CD4-positive, alpha-beta T cell (primary cell): ENCODE measurements around the gene CHKB. TPM values are rescaled to one million over a fixed set of nuclear protein-coding genes. Genes with fewer than 3 reads are reported as not detected.
"Not testable (repeated sequence)": the region's sequence is repeated elsewhere in the genome, so short reads cannot be mapped to it uniquely, and the experiment has no call there.

ENCODE experiments used
- ATAC-seq: fragments of 200-7000 bp; cut with Tn5 transposase; one replicate; pipeline ENCODE4 v1.10.0; 2022; ENCODE audit warnings: mild to moderate bottlenecking; ENCODE audit not compliant: poor library complexity
- CTCF ChIA-PET: fragments of 350-600 bp; sonication (Branson Sonifier 250); formaldehyde crosslinking; loops from one replicate; lab custom pipeline; 2021; ENCODE audit warnings: antibody characterized with exemption, inconsistent platforms; lab: Charles Lee
- POLR2A ChIA-PET: fragments of 350-600 bp; sonication (Branson Sonifier 250); formaldehyde crosslinking; loops from one replicate; lab custom pipeline; 2021; ENCODE audit warnings: antibody characterized with exemption, inconsistent platforms; lab: Charles Lee
- DNase-seq, 14 experiments: peaks; one replicate each; pipeline ENCODE4 v3.0.0-alpha.2; 2013 to 2020; ENCODE audit warnings: mixed read lengths in 2 of 14
- H3K27ac ChIP-seq, 2 donors: one replicate each; pipeline versions ENCODE4 v1.5.1 to v1.7.0; 2013; ENCODE audit warnings: low read length in 2 of 2, low read depth in 1 of 2, mild to moderate bottlenecking in 1 of 2
- H3K27me3 ChIP-seq, 2 experiments: 1 replicate in 1 of 2; 2 replicates in 1 of 2; pipeline versions ENCODE4 v1.6.1 to v1.7.0; 2013; ENCODE audit warnings: low read length in 2 of 2, control low read depth in 1 of 2, mild to moderate bottlenecking in 1 of 2, moderate library complexity in 1 of 2; ENCODE audit not compliant: insufficient read depth in 2 of 2, control insufficient read depth in 1 of 2
- H3K36me3 ChIP-seq: one replicate; pipeline ENCODE4 v1.6.1; 2013; ENCODE audit warnings: low read length, control low read depth; ENCODE audit not compliant: insufficient read depth
- H3K4me1 ChIP-seq: one replicate; pipeline ENCODE4 v1.6.1; 2013; ENCODE audit warnings: low read length, control low read depth; ENCODE audit not compliant: insufficient read depth
- H3K4me3 ChIP-seq: one replicate; pipeline ENCODE4 v1.5.1; 2013; ENCODE audit warnings: mild to moderate bottlenecking, low read length, moderate library complexity
- H3K9me3 ChIP-seq, 2 experiments: 1 replicate in 1 of 2; 2 replicates in 1 of 2; pipeline versions ENCODE4 v1.6.1 to v1.7.0; 2013; ENCODE audit warnings: low read length in 2 of 2, mild to moderate bottlenecking in 2 of 2, control low read depth in 1 of 2, moderate library complexity in 1 of 2; ENCODE audit not compliant: control insufficient read depth in 1 of 2, insufficient read depth in 1 of 2
- H3K27ac Mint-ChIP-seq: one replicate; pipeline ENCODE4 v1.8.0; 2020; ENCODE audit warnings: mixed read lengths
- H3K27me3 Mint-ChIP-seq: one replicate; pipeline ENCODE4 v1.8.0; 2021; ENCODE audit warnings: mixed read lengths
- H3K36me3 Mint-ChIP-seq: one replicate; pipeline ENCODE4 v1.8.0; 2021; ENCODE audit warnings: low read depth, mixed read lengths
- H3K4me1 Mint-ChIP-seq: one replicate; pipeline ENCODE4 v1.8.0; 2021; ENCODE audit warnings: low read depth, mixed read lengths
- H3K4me3 Mint-ChIP-seq: one replicate; pipeline ENCODE4 v1.8.0; 2020; ENCODE audit warnings: mild to moderate bottlenecking, mixed read lengths
- H3K9me3 Mint-ChIP-seq: one replicate; pipeline ENCODE4 v1.8.0; 2020; ENCODE audit warnings: mixed read lengths
- CTCF ChIP-seq: fragments of 200-600 bp; IDR thresholded peaks from one replicate; pipeline ENCODE4 v1.8.0; 2022; ENCODE audit warnings: antibody characterized with exemption, mild to moderate bottlenecking
- intact Hi-C, 2 experiments: fragments of 100-400 bp; cut with DNase I in 1 of 2; cut with micrococcal nuclease in 1 of 2; formaldehyde crosslinking; loops; one replicate each; pipeline versions ENCODE4 v1.15.1 to v1.9.0; 2023 to 2025; cut with DNase I, micrococcal nuclease
- total RNA-seq, 174 experiments: library from RNA in 2 of 174; stranded (reverse) in 2 of 174; gene quantifications; one replicate each; pipeline ENCODE4 v1.2.3 and lab custom pipeline; 2021 to 2026

The CHKB gene
- total RNA-seq, 2 experiments from 2014 or later: 152 to 156 TPM

GRCh38 chr22:50608996-50609395 lies 26.3 kb upstream of the CHKB start:
- H3K4me1 Mint-ChIP-seq: no peaks in the 10 kb centered on the region
- H3K36me3 ChIP-seq: no peaks in the 10 kb centered on the region
- ATAC-seq (no peak), DNase-seq (peak in 1 of 14 experiments; percentile 5)
- no peaks in the 10 kb centered on the region for H3K9me3 Mint-ChIP-seq
- H3K36me3 Mint-ChIP-seq: no peaks in the 10 kb centered on the region
- peaks cover 42% of the 10 kb centered on the region for H3K27me3 Mint-ChIP-seq
- peaks cover 19 to 29% of the 10 kb centered on the region in 2 experiments for H3K27me3 ChIP-seq
- H3K4me3 Mint-ChIP-seq: no peak overlapping the region
- peaks cover 4% of the 10 kb centered on the region for H3K4me1 ChIP-seq
- no peak overlapping the region for H3K27ac ChIP-seq
- H3K4me3 ChIP-seq: no peak overlapping the region
- ChIA-PET POLR2A (no interaction called here), CTCF (no interaction called here)
- no peak overlapping the region for H3K27ac Mint-ChIP-seq
- H3K9me3 ChIP-seq: peaks cover 0 to 10% of the 10 kb centered on the region in 2 experiments
- TF ChIP-seq CTCF: no peak
- intact Hi-C loops: no loop called here

DNA sequence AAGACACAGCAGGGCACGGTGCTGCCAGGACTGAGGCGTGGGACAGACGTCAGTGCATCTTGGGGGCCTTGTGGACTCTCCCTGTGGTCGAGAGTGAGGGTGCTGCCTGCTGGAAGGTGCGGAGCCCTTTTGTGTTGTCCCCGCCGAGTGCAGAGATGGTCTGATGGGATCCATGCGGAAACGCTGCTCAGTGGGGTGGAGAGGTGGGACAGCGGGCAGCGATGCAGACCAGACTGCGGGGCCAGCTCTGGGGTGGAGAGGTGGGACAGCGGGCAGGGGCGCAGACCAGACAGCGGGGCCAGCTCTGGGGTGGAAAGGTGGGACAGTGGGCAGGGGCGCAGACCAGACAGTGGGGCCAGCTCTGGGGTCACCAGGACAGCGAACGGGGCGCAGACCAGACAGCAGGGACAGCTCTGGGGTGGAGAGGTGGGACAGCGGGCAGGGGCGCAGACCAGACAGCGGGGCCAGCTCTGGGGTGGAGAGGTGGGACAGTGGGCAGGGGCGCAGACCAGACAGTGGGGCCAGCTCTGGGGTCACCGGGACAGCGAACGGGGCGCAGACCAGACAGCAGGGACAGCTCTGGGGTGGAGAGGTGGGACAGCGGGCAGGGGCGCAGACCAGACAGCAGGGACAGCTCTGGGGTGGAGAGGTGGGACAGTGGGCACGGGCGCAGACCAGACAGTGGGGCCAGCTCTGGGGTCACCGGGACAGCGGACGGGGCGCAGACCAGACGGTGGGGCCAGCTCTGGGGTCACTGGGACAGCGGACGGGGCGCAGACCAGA lies 25.6 kb upstream of the CHKB start:
- POLR2A ChIA-PET: interaction anchor here (0.6 kb wide), 1 partner anchor 362 kb away, joined by 3 read pairs; no protein-coding TSS in a partner anchor
- H3K36me3 ChIP-seq, H3K4me1 ChIP-seq, ATAC-seq, H3K4me3 ChIP-seq, H3K36me3 Mint-ChIP-seq, H3K9me3 Mint-ChIP-seq, H3K27ac ChIP-seq, intact Hi-C loops, CTCF ChIA-PET, H3K4me1 Mint-ChIP-seq, H3K4me3 Mint-ChIP-seq, H3K27ac Mint-ChIP-seq: not testable (repeated sequence)
- Histone ChIP-seq H3K9me3 (peaks cover 0 to 14% of the 10 kb centered on the region in 2 experiments), H3K27me3 (peaks cover 20 to 36% of the 10 kb centered on the region in 2 experiments)
- DNase-seq: peak in 1 of 14 experiments; percentile 7
- peaks cover 45% of the 10 kb centered on the region for H3K27me3 Mint-ChIP-seq

DNA sequence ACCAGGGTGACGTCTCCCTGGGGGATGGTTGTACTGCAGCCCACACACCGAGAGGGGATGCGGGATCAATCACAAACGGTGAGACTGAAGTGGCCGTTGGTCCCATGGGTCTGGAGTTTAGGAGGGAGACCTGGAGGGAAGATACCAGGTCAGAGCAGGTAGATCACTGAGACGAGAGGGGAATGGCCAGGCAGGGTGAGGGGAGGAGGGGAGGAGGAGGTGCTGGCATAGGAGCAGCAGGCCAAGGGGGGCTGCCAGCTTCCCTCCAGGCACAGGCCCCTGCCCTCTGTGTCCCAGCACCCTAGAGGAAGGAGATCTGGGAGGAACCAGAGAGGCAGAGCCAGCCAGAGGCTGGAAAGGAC lies 25.0 kb upstream of the CHKB start:
- Histone ChIP-seq H3K4me1 (peaks cover 4% of the 10 kb centered on the region), H3K9me3 (peaks cover 0 to 18% of the 10 kb centered on the region in 2 experiments), H3K4me3 (no peak overlapping the region), H3K36me3 (no peaks in the 10 kb centered on the region), H3K27me3 (peaks cover 24 to 42% of the 10 kb centered on the region in 2 experiments), H3K27ac (no peak overlapping the region)
- no peak for DNase-seq
- intact Hi-C loops: no loop called here
- ATAC-seq: no peak
- ChIA-PET POLR2A (no interaction called here), CTCF (no interaction called here)
- Mint-ChIP-seq H3K4me1 (no peaks in the 10 kb centered on the region), H3K36me3 (no peaks in the 10 kb centered on the region), H3K4me3 (no peak overlapping the region), H3K27me3 (peaks cover 51% of the 10 kb centered on the region), H3K27ac (no peak overlapping the region), H3K9me3 (no peaks in the 10 kb centered on the region)
- no peak for TF ChIP-seq CTCF
